ENCODE results near the gene LINC00632.

LINC00632 gene

GRCh38 chrX:140815868-140816267 is 106.3 kb downstream of the LINC00632 start:
- H4K20me1 ChIP-seq (ENCODE audit: control insufficient read depth, insufficient read depth, low read depth, low read length), result no peaks in the 10 kb centered on the region
- H3K4me3 ChIP-seq (ENCODE audit: low read length), result no peak overlapping the region
- no peaks in the 10 kb centered on the region for H3K27me3 ChIP-seq (ENCODE audit: control insufficient read depth, low read length)
- H3K4me1 ChIP-seq (ENCODE audit: control insufficient read depth, low read length), result no peaks in the 10 kb centered on the region
- no peak overlapping the region for H3K27ac ChIP-seq (ENCODE audit: low read depth, low read length)
- H3K4me2 ChIP-seq (ENCODE audit: low read length), result no peak overlapping the region
- H3K79me2 ChIP-seq (ENCODE audit: control insufficient read depth, low read length), result no peaks in the 10 kb centered on the region
- TF ChIP-seq EZH2phosphoT487 (IDR thresholded peaks at IDR 0.05; ENCODE audit: borderline replicate concordance, low read length), result no peak
- TF ChIP-seq, protein P1, sequence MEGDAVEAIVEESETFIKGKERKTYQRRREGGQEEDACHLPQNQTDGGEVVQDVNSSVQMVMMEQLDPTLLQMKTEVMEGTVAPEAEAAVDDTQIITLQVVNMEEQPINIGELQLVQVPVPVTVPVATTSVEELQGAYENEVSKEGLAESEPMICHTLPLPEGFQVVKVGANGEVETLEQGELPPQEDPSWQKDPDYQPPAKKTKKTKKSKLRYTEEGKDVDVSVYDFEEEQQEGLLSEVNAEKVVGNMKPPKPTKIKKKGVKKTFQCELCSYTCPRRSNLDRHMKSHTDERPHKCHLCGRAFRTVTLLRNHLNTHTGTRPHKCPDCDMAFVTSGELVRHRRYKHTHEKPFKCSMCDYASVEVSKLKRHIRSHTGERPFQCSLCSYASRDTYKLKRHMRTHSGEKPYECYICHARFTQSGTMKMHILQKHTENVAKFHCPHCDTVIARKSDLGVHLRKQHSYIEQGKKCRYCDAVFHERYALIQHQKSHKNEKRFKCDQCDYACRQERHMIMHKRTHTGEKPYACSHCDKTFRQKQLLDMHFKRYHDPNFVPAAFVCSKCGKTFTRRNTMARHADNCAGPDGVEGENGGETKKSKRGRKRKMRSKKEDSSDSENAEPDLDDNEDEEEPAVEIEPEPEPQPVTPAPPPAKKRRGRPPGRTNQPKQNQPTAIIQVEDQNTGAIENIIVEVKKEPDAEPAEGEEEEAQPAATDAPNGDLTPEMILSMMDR (IDR thresholded peaks at IDR 0.05; ENCODE audit: low read depth, low read length, poor library complexity, severe bottlenecking), result no peak
- H3K9me3 ChIP-seq (ENCODE audit: control insufficient read depth, insufficient read depth, low read length), result no peaks in the 10 kb centered on the region
- no peaks in the 10 kb centered on the region for H3F3A ChIP-seq (ENCODE audit: control insufficient read depth, insufficient read depth)
- no peaks in the 10 kb centered on the region for H3K36me3 ChIP-seq (ENCODE audit: control insufficient read depth, low read length)
- H3K9me2 ChIP-seq (replicated peaks; ENCODE audit: control insufficient read depth, low read length), result no peaks in the 10 kb centered on the region

DNA sequence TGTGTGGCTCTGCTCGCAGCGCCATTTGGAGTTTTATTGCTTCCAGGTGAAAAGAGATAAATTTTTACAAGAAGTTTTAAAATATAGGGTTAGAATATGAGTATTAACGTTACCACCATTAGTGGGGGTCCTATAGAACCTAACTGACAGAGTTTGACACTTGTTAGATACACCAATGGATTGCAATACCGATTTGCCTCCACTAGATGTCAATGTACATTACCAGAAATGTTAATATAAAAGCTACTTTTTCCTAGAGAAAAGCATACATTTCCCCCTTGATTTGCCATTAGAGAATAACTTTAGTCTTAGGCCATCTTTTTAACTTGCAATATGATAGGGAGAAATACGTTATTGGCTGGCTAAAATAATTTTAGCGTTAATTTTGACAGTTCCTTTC is 108.4 kb downstream of the LINC00632 start:
- H3K4me3 ChIP-seq (ENCODE audit: low read length), result no peak overlapping the region
- peaks cover 5% of the 10 kb centered on the region for H3K4me1 ChIP-seq (ENCODE audit: control insufficient read depth, low read length)
- H3K4me2 ChIP-seq (ENCODE audit: low read length), result no peak overlapping the region
- no peaks in the 10 kb centered on the region for H3F3A ChIP-seq (ENCODE audit: control insufficient read depth, insufficient read depth)
- TF ChIP-seq EZH2phosphoT487 (IDR thresholded peaks at IDR 0.05; ENCODE audit: borderline replicate concordance, low read length), result no peak
- TF ChIP-seq, protein P1 (IDR thresholded peaks at IDR 0.05; ENCODE audit: low read depth, low read length, poor library complexity, severe bottlenecking), result peak; percentile 48
- no peaks in the 10 kb centered on the region for H4K20me1 ChIP-seq (ENCODE audit: control insufficient read depth, insufficient read depth, low read depth, low read length)
- H3K36me3 ChIP-seq (ENCODE audit: control insufficient read depth, low read length), result no peaks in the 10 kb centered on the region
- H3K27me3 ChIP-seq (ENCODE audit: control insufficient read depth, low read length), result no peaks in the 10 kb centered on the region
- H3K27ac ChIP-seq (ENCODE audit: low read depth, low read length), result no peak overlapping the region
- H3K9me2 ChIP-seq (replicated peaks; ENCODE audit: control insufficient read depth, low read length), result no peaks in the 10 kb centered on the region
- no peaks in the 10 kb centered on the region for H3K79me2 ChIP-seq (ENCODE audit: control insufficient read depth, low read length)
- no peaks in the 10 kb centered on the region for H3K9me3 ChIP-seq (ENCODE audit: control insufficient read depth, insufficient read depth, low read length)

GRCh38 chrX:140821280-140821679 is 111.7 kb downstream of the LINC00632 start:
- Histone ChIP-seq H4K20me1 (ENCODE audit: control insufficient read depth, insufficient read depth, low read depth, low read length) (no peaks in the 10 kb centered on the region), H3K4me1 (ENCODE audit: control insufficient read depth, low read length) (peaks cover 5% of the 10 kb centered on the region), H3F3A (ENCODE audit: control insufficient read depth, insufficient read depth) (no peaks in the 10 kb centered on the region), H3K27me3 (ENCODE audit: control insufficient read depth, low read length) (no peaks in the 10 kb centered on the region), H3K4me3 (ENCODE audit: low read length) (no peak overlapping the region), H3K27ac (ENCODE audit: low read depth, low read length) (no peak overlapping the region), H3K9me3 (ENCODE audit: control insufficient read depth, insufficient read depth, low read length) (no peaks in the 10 kb centered on the region), H3K79me2 (ENCODE audit: control insufficient read depth, low read length) (no peaks in the 10 kb centered on the region), H3K36me3 (ENCODE audit: control insufficient read depth, low read length) (no peaks in the 10 kb centered on the region), H3K4me2 (ENCODE audit: low read length) (no peak overlapping the region), H3K9me2 (replicated peaks; ENCODE audit: control insufficient read depth, low read length) (no peaks in the 10 kb centered on the region)
- TF ChIP-seq EZH2phosphoT487 (IDR thresholded peaks at IDR 0.05; ENCODE audit: borderline replicate concordance, low read length), result no peak
- TF ChIP-seq, protein P1 (IDR thresholded peaks at IDR 0.05; ENCODE audit: low read depth, low read length, poor library complexity, severe bottlenecking), result no peak

GRCh38 chrX:140822184-140822583 is 112.6 kb downstream of the LINC00632 start:
- no peaks in the 10 kb centered on the region for H3K9me2 ChIP-seq (replicated peaks; ENCODE audit: control insufficient read depth, low read length)
- no peak overlapping the region for H3K4me3 ChIP-seq (ENCODE audit: low read length)
- no peak overlapping the region for H3K4me2 ChIP-seq (ENCODE audit: low read length)
- no peaks in the 10 kb centered on the region for H3K36me3 ChIP-seq (ENCODE audit: control insufficient read depth, low read length)
- H3K27me3 ChIP-seq (ENCODE audit: control insufficient read depth, low read length), result no peaks in the 10 kb centered on the region
- no peaks in the 10 kb centered on the region for H3K9me3 ChIP-seq (ENCODE audit: control insufficient read depth, insufficient read depth, low read length)
- no peaks in the 10 kb centered on the region for H3F3A ChIP-seq (ENCODE audit: control insufficient read depth, insufficient read depth)
- no peaks in the 10 kb centered on the region for H4K20me1 ChIP-seq (ENCODE audit: control insufficient read depth, insufficient read depth, low read depth, low read length)
- TF ChIP-seq, protein P1 (IDR thresholded peaks at IDR 0.05; ENCODE audit: low read depth, low read length, poor library complexity, severe bottlenecking), result no peak
- TF ChIP-seq EZH2phosphoT487 (IDR thresholded peaks at IDR 0.05; ENCODE audit: borderline replicate concordance, low read length), result no peak
- peaks cover 5% of the 10 kb centered on the region for H3K4me1 ChIP-seq (ENCODE audit: control insufficient read depth, low read length)
- H3K27ac ChIP-seq (ENCODE audit: low read depth, low read length), result no peak overlapping the region
- H3K79me2 ChIP-seq (ENCODE audit: control insufficient read depth, low read length), result no peaks in the 10 kb centered on the region
